ENCODE results near the gene RNF208. TPM values are rescaled to one million over a fixed set of nuclear protein-coding genes. Genes with fewer than 3 reads are reported as not detected.

Gene RNF208
- polyA plus RNA-seq, 2 of the 4 experiments (the other 2 are of a cell fraction), result 0.06 to 1.7 TPM

GRCh38 chr9:137265496-137266161 is 43.6 kb upstream of the RNF208 start:
- CTCF ChIA-PET, result interaction anchor here (1.3 to 17.1 kb wide), 6 partner anchors 7 to 77 kb away, joined by 3 to 236 read pairs (median 10); partner anchors contain the start of genes TOR4A and TUBB4B
- Histone ChIP-seq H3K9me3 (no peaks in the 10 kb centered on the region), H3K27ac (no peak overlapping the region), H3K4me1 (peaks cover 22% of the 10 kb centered on the region), H3K4me2 (no peak overlapping the region), H3K4me3 (no peak overlapping the region)
- ATAC-seq (no peak; a peak in 1 of 6 replicates), DNase-seq (ENCODE audit: low read depth in 1 of 2, low spot score in 1 of 2) (no peak), FAIRE-seq (no peak)
- 94% methylated on average over 29 of the region's 29 CpGs for WGBS (ENCODE audit: missing lambda C conversion rate)
- no peak for TF ChIP-seq HOXA7 (CRISPR knock-in tag; IDR thresholded peaks at IDR 0.05)
- TF ChIP-seq ZSCAN20 (CRISPR knock-in tag; IDR thresholded peaks at IDR 0.05), result no peak
- TF ChIP-seq, protein P1, sequence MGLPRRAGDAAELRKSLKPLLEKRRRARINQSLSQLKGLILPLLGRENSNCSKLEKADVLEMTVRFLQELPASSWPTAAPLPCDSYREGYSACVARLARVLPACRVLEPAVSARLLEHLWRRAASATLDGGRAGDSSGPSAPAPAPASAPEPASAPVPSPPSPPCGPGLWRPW (IDR thresholded peaks at IDR 0.05), result no peak
- TF ChIP-seq MYC (IDR thresholded peaks at IDR 0.05; ENCODE audit: borderline replicate concordance, low read length), result no peak
- no peak for TF ChIP-seq RAD21 (conservative IDR thresholded peaks at IDR 0.05 in 1 of 2, IDR thresholded peaks at IDR 0.05 in 1 of 2)
- TF ChIP-seq POLR2A (IDR thresholded peaks at IDR 0.05; ENCODE audit: low read length), result no peak
- TF ChIP-seq CEBPB (IDR thresholded peaks at IDR 0.05), result no peak
- TF ChIP-seq CTCF (IDR thresholded peaks at IDR 0.05), result no peak
- TF ChIP-seq USF2 (IDR thresholded peaks at IDR 0.05), result no peak
- no peak for TF ChIP-seq HOXB5 (CRISPR knock-in tag; IDR thresholded peaks at IDR 0.05)
- no peak for TF ChIP-seq FOSB (CRISPR knock-in tag; IDR thresholded peaks at IDR 0.05)
- no peak for TF ChIP-seq SMC3 (IDR thresholded peaks at IDR 0.05)
- TF ChIP-seq BHLHE40 (IDR thresholded peaks at IDR 0.05; ENCODE audit: low read depth, low read length), result no peak
- no peak for TF ChIP-seq NFE2L2 (conservative IDR thresholded peaks at IDR 0.05; ENCODE audit: low read length)
- no peak for TF ChIP-seq ZFP36 (IDR thresholded peaks at IDR 0.05; ENCODE audit: borderline replicate concordance, partially characterized antibody)
- no peak for TF ChIP-seq HEYL (CRISPR knock-in tag; IDR thresholded peaks at IDR 0.05)
- TF ChIP-seq PHF8 (IDR thresholded peaks at IDR 0.05; ENCODE audit: borderline replicate concordance, low read depth), result no peak
- no peak for TF ChIP-seq ATOH8 (CRISPR knock-in tag; IDR thresholded peaks at IDR 0.05; ENCODE audit: low read depth)
- no peak for TF ChIP-seq RCOR1 (IDR thresholded peaks at IDR 0.05; ENCODE audit: low read depth, low read length)
- TF ChIP-seq CBX2 (IDR thresholded peaks at IDR 0.05; ENCODE audit: borderline replicate concordance, low read depth), result no peak
- POLR2A ChIA-PET, result interaction anchor here (1.0 kb wide), 1 partner anchor 11 kb away, joined by 3 read pairs; the partner anchor contains the start of gene NELFB

DNA sequence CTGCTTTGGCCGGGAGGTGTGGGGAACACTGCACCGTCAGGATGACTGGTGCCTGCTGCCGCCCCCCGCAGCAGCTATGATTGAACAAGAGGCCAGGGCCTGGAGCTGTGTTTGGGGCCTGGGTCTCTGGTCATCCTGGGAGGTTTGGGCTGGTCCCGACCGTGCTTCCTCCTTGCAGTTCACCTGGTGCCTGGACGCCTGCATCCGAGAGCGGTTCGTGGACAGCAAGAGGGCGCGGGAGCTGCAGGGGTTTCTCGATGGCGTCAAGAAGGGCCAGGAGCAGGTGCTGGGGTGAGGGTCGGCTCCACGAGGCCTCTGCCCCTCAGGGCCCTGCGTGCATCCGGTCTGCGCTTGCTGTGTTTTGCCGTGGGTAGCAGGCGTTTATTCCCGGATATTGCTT is 42.0 kb upstream of the RNF208 start:
- CTCF ChIA-PET, result interaction anchor here (1.1 to 17.1 kb wide), 6 partner anchors 9 to 75 kb away, joined by 3 to 236 read pairs (median 4); partner anchors contain the start of gene TUBB4B
- no peak overlapping the region for H3K4me3 ChIP-seq
- FAIRE-seq (no peak), DNase-seq (ENCODE audit: low read depth in 1 of 2, low spot score in 1 of 2) (no peak), ATAC-seq (no peak)
- H3K27ac ChIP-seq, result no peak overlapping the region
- peaks cover 15% of the 10 kb centered on the region for H3K4me1 ChIP-seq
- TF ChIP-seq RARB (CRISPR knock-in tag; IDR thresholded peaks at IDR 0.05), result no peak
- TF ChIP-seq ESRRA (IDR thresholded peaks at IDR 0.05; ENCODE audit: borderline replicate concordance, low read length), result no peak
- TF ChIP-seq, protein P2, sequence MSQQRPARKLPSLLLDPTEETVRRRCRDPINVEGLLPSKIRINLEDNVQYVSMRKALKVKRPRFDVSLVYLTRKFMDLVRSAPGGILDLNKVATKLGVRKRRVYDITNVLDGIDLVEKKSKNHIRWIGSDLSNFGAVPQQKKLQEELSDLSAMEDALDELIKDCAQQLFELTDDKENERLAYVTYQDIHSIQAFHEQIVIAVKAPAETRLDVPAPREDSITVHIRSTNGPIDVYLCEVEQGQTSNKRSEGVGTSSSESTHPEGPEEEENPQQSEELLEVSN (IDR thresholded peaks at IDR 0.05; ENCODE audit: borderline replicate concordance, low read depth), result no peak
- TF ChIP-seq FOXS1 (CRISPR knock-in tag; IDR thresholded peaks at IDR 0.05), result no peak
- no peak for TF ChIP-seq CHD4 (IDR thresholded peaks at IDR 0.05; ENCODE audit: borderline replicate concordance)
- no peak for TF ChIP-seq NFE2L2 (conservative IDR thresholded peaks at IDR 0.05; ENCODE audit: low read length)
- TF ChIP-seq CEBPB (IDR thresholded peaks at IDR 0.05), result no peak
- 95% methylated on average over 21 of the region's 22 CpGs for WGBS (ENCODE audit: missing lambda C conversion rate)
- no peaks in the 10 kb centered on the region for H3K9me3 ChIP-seq
- H3K4me2 ChIP-seq, result no peak overlapping the region
- POLR2A ChIA-PET, result interaction anchor here (0.9 kb wide), 1 partner anchor 23 kb away, joined by 3 read pairs; no protein-coding TSS in a partner anchor
